Heart left ventricle (tissue), 16 donors: ENCODE data around the gene ANKRD2. TPM values are rescaled to one million over a fixed set of nuclear protein-coding genes. Genes with fewer than 3 reads are reported as not detected.
A peak's percentile ranks its signal among the peaks of the same experiment; 100 is the strongest.

ENCODE experiments used
- ATAC-seq, 4 donors: fragments of 200-7000 bp; cut with Tn5 transposase; one replicate each; pipeline ENCODE4 v1.9.1; 2020 to 2022; ENCODE audit warnings: moderate library complexity in 4 of 4, mild to moderate bottlenecking in 3 of 4, moderate number of reproducible peaks in 1 of 4
- DNase-seq, 5 donors: peaks; one replicate each; pipeline ENCODE4 v3.0.0-alpha.2; 2020
- H3K27ac ChIP-seq, 12 donors: fragments of 200-600 bp; sonication (generic) in 4 of 12; one replicate each; pipeline versions ENCODE4 v1.5.0 to v1.8.0; 2016 to 2022; ENCODE audit warnings: mild to moderate bottlenecking in 2 of 12
- H3K27me3 ChIP-seq, 9 donors: fragments of 200-600 bp; sonication (generic) in 2 of 9; one replicate each; pipeline versions ENCODE4 v1.5.1 to v1.8.0; 2016 to 2022; ENCODE audit warnings: mild to moderate bottlenecking in 3 of 9
- H3K36me3 ChIP-seq, 9 donors: fragments of 200-600 bp; sonication (generic) in 2 of 9; one replicate each; pipeline versions ENCODE4 v1.5.0 to v1.8.0; 2018 to 2022; ENCODE audit warnings: mild to moderate bottlenecking in 2 of 9
- H3K4me1 ChIP-seq, 12 donors: fragments of 200-600 bp; sonication (generic) in 4 of 12; one replicate each; pipeline versions ENCODE4 v1.5.0 to v1.8.0; 2016 to 2022; ENCODE audit warnings: mild to moderate bottlenecking in 3 of 12
- H3K4me3 ChIP-seq, 12 donors: fragments of 200-600 bp; sonication (generic) in 4 of 12; one replicate each; pipeline versions ENCODE4 v1.5.0 to v1.8.0; 2017 to 2022; ENCODE audit warnings: mild to moderate bottlenecking in 9 of 12, moderate library complexity in 4 of 12
- H3K9me3 ChIP-seq, 12 donors: fragments of 200-600 bp; sonication (generic) in 4 of 12; one replicate each; pipeline versions ENCODE4 v1.5.0 to v1.8.0; 2016 to 2022; ENCODE audit warnings: mild to moderate bottlenecking in 1 of 12
- POLR2A ChIP-seq, 2 donors: fragments of 450-650 bp; IDR thresholded peaks; one replicate each; pipeline ENCODE4 v1.6.1; 2017; ENCODE audit warnings: antibody characterized with exemption in 2 of 2, mild to moderate bottlenecking in 2 of 2, moderate library complexity in 2 of 2
- WGBS, 4 donors: extraction: QIAGEN DNeasy Blood & Tissue Kit in 2 of 4; methylation state at CpG; one replicate each; pipeline versions ENCODE4 v1.1.5 to v1.1.7; 2013 to 2018; 5-methylcytosine and 5-hydroxymethylcytosine counted together
- intact Hi-C, 10 donors: fragments of 100-400 bp; cut with DNase I; formaldehyde crosslinking; loops; one replicate each; pipeline versions ENCODE4 v1.11.1 to v1.14.2; 2022
- polyA plus RNA-seq, 2 donors: library from polyadenylated mRNA; stranded (reverse); fragments of 200-250 nt; gene quantifications; one replicate each; pipeline ENCODE4 v1.2.3, GENCODE V29; 2013
- total RNA-seq, 9 donors: library from RNA; depleted of rRNA in 2 of 9; stranded (reverse); fragments of >200 nt in 2 of 9; fragmentation: NEBNext Ultra II Directional in 3 of 9; extraction: Animal tissue kit (Norgen Biotek cat#: 25700) in 3 of 9; gene quantifications; one replicate each; pipeline versions ENCODE4 v1.1.0 to v1.2.4, GENCODE V29; 2016 to 2023
- TF ChIP-seq, protein P1 (sequence below), 12 donors: fragments of 200-600 bp; sonication (generic) in 4 of 12; IDR thresholded peaks; one replicate each; pipeline versions ENCODE4 v1.5.0 to v1.8.0; 2018 to 2022; ENCODE audit warnings: antibody characterized with exemption in 12 of 12, mild to moderate bottlenecking in 5 of 12
- donor health status: ischemic (EF 13 %, LVEDD 7.1; RV severe dilation, severe dysfunction).
- donor health status: healthy with polysubstance abuse.
- donor health status: DM: no; HTN: yes; CAD: no.
- donor health status: DM: no; HTN: no; CAD: no.
- donor health status: ischemic (EF 25% LVEDD 6.9; RV normal size, moderate dysfunction).
- donor health status: ischemic (EF 25% LVEDD 5.7; RV mildly dilated, moderate dysfunction).
- donor health status: healthy.
- donor health status: DM: yes; HTN: yes; CAD: no.
- donor health status: ischemic (EF 35%, LVEDD 5.7; RV mildly dilated, moderate dysfunction).
- donor health status: nonischemic (EF 11% LVEDD 7.7; RV severe dilation, severe dysfunction).
- donor health status: DM: yes; HTN: yes; CAD: no.
- donor health status: PGD.
- donor health status: ischemic (EF 29% LVEDD 5.4; RV normal size, mild dysfunction).
- donor health status: nonischemic (EF 23%, LVEDD 6.1; RV moderate dilation, normal function).

The ANKRD2 gene
- total and polyA plus RNA-seq, 11 donors = 56.7 to 2,367 (median 517) TPM

DNA sequence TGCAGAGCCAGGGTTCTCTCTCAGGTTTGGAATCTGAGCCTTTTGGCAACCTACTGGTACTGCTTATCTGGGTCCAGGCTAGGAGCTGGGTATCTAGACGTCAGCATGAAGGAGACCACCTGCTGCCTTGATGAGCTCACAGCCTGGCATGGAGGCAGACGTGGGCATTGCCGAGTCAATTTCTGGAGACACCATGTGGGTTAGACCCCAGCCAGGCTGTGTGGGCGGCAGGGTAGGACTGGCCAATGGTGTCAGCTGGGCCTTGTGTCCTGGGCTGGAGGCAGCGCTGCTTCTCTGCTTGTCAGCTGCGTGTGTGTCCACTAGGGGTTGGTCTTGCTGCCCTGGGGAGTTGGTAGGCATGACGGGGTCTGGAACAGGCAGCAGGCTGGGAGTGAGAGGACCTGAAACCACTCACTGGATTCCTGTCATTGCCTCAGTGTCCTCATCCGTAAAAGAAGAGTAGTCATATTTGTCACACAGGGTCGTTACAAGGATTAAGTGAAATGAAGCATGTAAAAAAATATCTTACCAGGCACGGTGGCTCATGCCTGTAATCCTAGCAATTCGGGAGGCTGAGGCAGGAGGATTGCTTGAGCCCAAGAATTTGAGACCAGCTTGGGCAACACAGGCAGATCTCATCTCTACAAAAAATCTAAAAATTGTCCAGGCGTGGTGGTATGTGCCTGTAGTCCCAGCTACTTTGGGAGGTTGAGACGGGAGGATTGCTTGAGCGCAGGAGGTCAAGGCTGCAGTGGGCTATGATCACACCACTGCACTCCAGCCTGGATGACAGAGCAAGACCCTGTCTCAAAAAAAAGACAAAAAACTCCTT is 31.7 kb upstream of the ANKRD2 start:
- peak overlapping the region; percentile 21 to 97 (median 88) for H3K27ac ChIP-seq
- H3K9me3 ChIP-seq = no peaks in the 10 kb centered on the region
- TF ChIP-seq, protein P1, sequence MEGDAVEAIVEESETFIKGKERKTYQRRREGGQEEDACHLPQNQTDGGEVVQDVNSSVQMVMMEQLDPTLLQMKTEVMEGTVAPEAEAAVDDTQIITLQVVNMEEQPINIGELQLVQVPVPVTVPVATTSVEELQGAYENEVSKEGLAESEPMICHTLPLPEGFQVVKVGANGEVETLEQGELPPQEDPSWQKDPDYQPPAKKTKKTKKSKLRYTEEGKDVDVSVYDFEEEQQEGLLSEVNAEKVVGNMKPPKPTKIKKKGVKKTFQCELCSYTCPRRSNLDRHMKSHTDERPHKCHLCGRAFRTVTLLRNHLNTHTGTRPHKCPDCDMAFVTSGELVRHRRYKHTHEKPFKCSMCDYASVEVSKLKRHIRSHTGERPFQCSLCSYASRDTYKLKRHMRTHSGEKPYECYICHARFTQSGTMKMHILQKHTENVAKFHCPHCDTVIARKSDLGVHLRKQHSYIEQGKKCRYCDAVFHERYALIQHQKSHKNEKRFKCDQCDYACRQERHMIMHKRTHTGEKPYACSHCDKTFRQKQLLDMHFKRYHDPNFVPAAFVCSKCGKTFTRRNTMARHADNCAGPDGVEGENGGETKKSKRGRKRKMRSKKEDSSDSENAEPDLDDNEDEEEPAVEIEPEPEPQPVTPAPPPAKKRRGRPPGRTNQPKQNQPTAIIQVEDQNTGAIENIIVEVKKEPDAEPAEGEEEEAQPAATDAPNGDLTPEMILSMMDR (IDR thresholded peaks at IDR 0.05) = no peak
- TF ChIP-seq POLR2A (IDR thresholded peaks at IDR 0.05) = no peak
- H3K36me3 ChIP-seq = no peaks in the 10 kb centered on the region
- intact Hi-C loops = loop anchor here in 2 of 10 donors (5.0 to 10.0 kb wide), 2 partner anchors 44 to 46 kb away; partner anchors contain the start of genes MMS19 (in 2 of the 2) and UBTD1 (in 2 of the 2)
- ATAC-seq (peak in 1 of 4 donors; percentile 16), DNase-seq (peak in 3 of 5 donors; percentile 30 to 78 (median 47))
- H3K4me3 ChIP-seq = no peak overlapping the region
- peaks cover 0 to 59% (median 47%) of the 10 kb centered on the region in 12 donors for H3K4me1 ChIP-seq
- 85 to 96% (median 86%) methylated on average over 7 to 14 of the region's 14 CpGs for WGBS, 4 donors
- no peaks in the 10 kb centered on the region for H3K27me3 ChIP-seq

GRCh38 chr10:97542169-97543024 is 30.2 kb upstream of the ANKRD2 start:
- ATAC-seq = peak; percentile 60 to 86 (median 81)

DNA sequence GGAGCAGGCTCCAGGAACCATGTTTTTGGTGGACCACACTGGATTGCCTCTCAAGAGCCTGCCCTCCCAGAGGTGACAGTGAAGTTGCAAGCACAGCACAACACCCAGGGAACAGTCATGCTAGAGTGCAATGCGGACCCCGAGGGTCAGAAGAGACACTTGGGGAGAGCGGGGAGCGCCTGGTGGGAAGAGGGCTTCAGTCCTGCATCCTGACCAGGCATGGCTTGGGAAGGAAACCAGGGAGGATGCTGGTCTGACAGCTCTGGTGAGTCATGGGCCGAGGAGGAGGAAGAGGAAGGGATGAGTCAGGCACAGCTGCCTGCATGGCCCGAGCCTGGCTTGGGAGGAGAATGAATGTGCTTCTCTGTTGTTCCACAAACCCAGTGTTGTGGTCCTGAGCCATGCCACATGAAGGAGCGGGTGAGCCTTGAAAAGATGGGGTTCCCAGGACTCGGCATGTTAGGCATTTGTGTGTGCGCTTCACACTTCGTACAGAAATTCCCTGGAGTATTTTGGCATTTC is 29.5 kb upstream of the ANKRD2 start:
- TF ChIP-seq POLR2A (IDR thresholded peaks at IDR 0.05) = peak in 1 of 2 donors; percentile 31
- TF ChIP-seq, protein P1 (IDR thresholded peaks at IDR 0.05) = no peak
- ATAC-seq = peak; percentile 78 to 92 (median 88)
- intact Hi-C loops = loop anchor here in 3 of 10 donors (1.0 to 10.0 kb wide), 4 partner anchors 18 to 48 kb away; partner anchors contain the start of genes MMS19 (in 3 of the 3) and UBTD1 (in 3 of the 3)
- peak; percentile 83 to 94 (median 88) for DNase-seq
- WGBS, 4 donors = 38 to 46% (median 45%) methylated on average over 10 of the region's 10 CpGs
- Histone ChIP-seq H3K36me3 (no peaks in the 10 kb centered on the region), H3K4me1 (peaks cover 0 to 75% (median 57%) of the 10 kb centered on the region in 12 donors), H3K9me3 (no peaks in the 10 kb centered on the region), H3K27ac (peak overlapping the region; percentile 77 to 97 (median 88)), H3K4me3 (no peak overlapping the region), H3K27me3 (no peaks in the 10 kb centered on the region)

More at GRCh38 chr10:97542169-97543024, 30.2 kb upstream of the ANKRD2 start:
- Histone ChIP-seq H3K4me3 (no peak overlapping the region), H3K36me3 (no peaks in the 10 kb centered on the region), H3K27me3 (no peaks in the 10 kb centered on the region), H3K27ac (peak overlapping the region; percentile 77 to 97 (median 88)), H3K4me1 (peaks cover 0 to 68% (median 52%) of the 10 kb centered on the region in 12 donors), H3K9me3 (no peaks in the 10 kb centered on the region)
- peak; percentile 72 to 90 (median 77) for DNase-seq
- intact Hi-C loops = loop anchor here in 3 of 10 donors (1.0 to 10.0 kb wide), 4 partner anchors 19 to 48 kb away; partner anchors contain the start of genes MMS19 (in 3 of the 3) and UBTD1 (in 3 of the 3)
- TF ChIP-seq POLR2A (IDR thresholded peaks at IDR 0.05) = no peak
- TF ChIP-seq, protein P1 (IDR thresholded peaks at IDR 0.05) = no peak
- WGBS, 4 donors = 57 to 74% (median 62%) methylated on average over 7 to 9 of the region's 9 CpGs
